Measurements from ENCODE around the gene SULT1B1. TPM values are rescaled to one million over a fixed set of nuclear protein-coding genes. Genes with fewer than 3 reads are reported as not detected.

SULT1B1 gene
- total RNA-seq, 1 donor from 2014 or later = not detected

- H3K4me3 ChIP-seq (ENCODE audit: low read depth, low read length) = no peak overlapping the region
- TF ChIP-seq, protein P1, sequence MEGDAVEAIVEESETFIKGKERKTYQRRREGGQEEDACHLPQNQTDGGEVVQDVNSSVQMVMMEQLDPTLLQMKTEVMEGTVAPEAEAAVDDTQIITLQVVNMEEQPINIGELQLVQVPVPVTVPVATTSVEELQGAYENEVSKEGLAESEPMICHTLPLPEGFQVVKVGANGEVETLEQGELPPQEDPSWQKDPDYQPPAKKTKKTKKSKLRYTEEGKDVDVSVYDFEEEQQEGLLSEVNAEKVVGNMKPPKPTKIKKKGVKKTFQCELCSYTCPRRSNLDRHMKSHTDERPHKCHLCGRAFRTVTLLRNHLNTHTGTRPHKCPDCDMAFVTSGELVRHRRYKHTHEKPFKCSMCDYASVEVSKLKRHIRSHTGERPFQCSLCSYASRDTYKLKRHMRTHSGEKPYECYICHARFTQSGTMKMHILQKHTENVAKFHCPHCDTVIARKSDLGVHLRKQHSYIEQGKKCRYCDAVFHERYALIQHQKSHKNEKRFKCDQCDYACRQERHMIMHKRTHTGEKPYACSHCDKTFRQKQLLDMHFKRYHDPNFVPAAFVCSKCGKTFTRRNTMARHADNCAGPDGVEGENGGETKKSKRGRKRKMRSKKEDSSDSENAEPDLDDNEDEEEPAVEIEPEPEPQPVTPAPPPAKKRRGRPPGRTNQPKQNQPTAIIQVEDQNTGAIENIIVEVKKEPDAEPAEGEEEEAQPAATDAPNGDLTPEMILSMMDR (IDR thresholded peaks at IDR 0.05; ENCODE audit: insufficient read depth, low read length, poor library complexity, severe bottlenecking) = no peak
- DNase-seq (ENCODE audit: low read depth) = no peak
- no peaks in the 10 kb centered on the region for H3K27me3 ChIP-seq (ENCODE audit: control insufficient read depth, insufficient read depth, low read length)
- H3K36me3 ChIP-seq (ENCODE audit: control insufficient read depth, insufficient read depth, low read length) = no peaks in the 10 kb centered on the region
Observed at GRCh38 chr4:69735119-69735518, 25.3 kb downstream of the SULT1B1 start.

GRCh38 chr4:69731847-69732246, 28.6 kb downstream of the SULT1B1 start:
- H3K4me3 ChIP-seq (ENCODE audit: low read depth, low read length) = no peak overlapping the region
- H3K36me3 ChIP-seq (ENCODE audit: control insufficient read depth, insufficient read depth, low read length) = no peaks in the 10 kb centered on the region
- no peaks in the 10 kb centered on the region for H3K27me3 ChIP-seq (ENCODE audit: control insufficient read depth, insufficient read depth, low read length)
- DNase-seq (ENCODE audit: low read depth) = no peak
- TF ChIP-seq, protein P1 (IDR thresholded peaks at IDR 0.05; ENCODE audit: insufficient read depth, low read length, poor library complexity, severe bottlenecking) = no peak

DNA sequence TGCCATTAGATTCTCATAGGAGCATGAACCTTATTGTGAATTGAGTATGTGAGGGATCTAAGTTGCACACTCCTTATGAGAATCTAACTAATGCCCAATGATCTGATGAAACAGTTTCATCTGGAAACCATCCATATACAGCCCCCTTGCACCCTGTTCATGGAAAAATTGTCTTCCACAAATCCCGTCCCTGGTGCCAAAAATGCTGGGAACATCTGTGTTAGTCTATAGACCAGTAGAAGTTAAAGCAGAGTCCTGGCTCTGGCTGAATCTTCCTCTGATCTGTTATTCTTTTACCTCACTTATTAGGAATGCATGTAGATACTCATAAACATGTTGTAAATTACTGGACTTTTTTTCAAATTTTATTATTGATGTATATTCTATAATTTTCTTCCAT, 29.2 kb downstream of the SULT1B1 start:
- TF ChIP-seq, protein P1 (IDR thresholded peaks at IDR 0.05; ENCODE audit: insufficient read depth, low read length, poor library complexity, severe bottlenecking) = no peak
- Histone ChIP-seq H3K4me3 (ENCODE audit: low read depth, low read length) (no peak overlapping the region), H3K36me3 (ENCODE audit: control insufficient read depth, insufficient read depth, low read length) (no peaks in the 10 kb centered on the region), H3K27me3 (ENCODE audit: control insufficient read depth, insufficient read depth, low read length) (no peaks in the 10 kb centered on the region)
- DNase-seq (ENCODE audit: low read depth) = no peak

- no peaks in the 10 kb centered on the region for H3K27me3 ChIP-seq (ENCODE audit: control insufficient read depth, insufficient read depth, low read length)
- no peak overlapping the region for H3K4me3 ChIP-seq (ENCODE audit: low read depth, low read length)
- TF ChIP-seq, protein P1 (IDR thresholded peaks at IDR 0.05; ENCODE audit: insufficient read depth, low read length, poor library complexity, severe bottlenecking) = no peak
- H3K36me3 ChIP-seq (ENCODE audit: control insufficient read depth, insufficient read depth, low read length) = no peaks in the 10 kb centered on the region
- no peak for DNase-seq (ENCODE audit: low read depth)
Observed at GRCh38 chr4:69730002-69730401, 30.4 kb downstream of the SULT1B1 start.

- no peak overlapping the region for H3K4me3 ChIP-seq (ENCODE audit: low read depth, low read length)
- H3K27me3 ChIP-seq (ENCODE audit: control insufficient read depth, insufficient read depth, low read length) = no peaks in the 10 kb centered on the region
- DNase-seq (ENCODE audit: low read depth) = no peak
- no peaks in the 10 kb centered on the region for H3K36me3 ChIP-seq (ENCODE audit: control insufficient read depth, insufficient read depth, low read length)
- TF ChIP-seq, protein P1 (IDR thresholded peaks at IDR 0.05; ENCODE audit: insufficient read depth, low read length, poor library complexity, severe bottlenecking) = no peak
Observed at GRCh38 chr4:69727926-69728325, 32.5 kb downstream of the SULT1B1 start.

DNA sequence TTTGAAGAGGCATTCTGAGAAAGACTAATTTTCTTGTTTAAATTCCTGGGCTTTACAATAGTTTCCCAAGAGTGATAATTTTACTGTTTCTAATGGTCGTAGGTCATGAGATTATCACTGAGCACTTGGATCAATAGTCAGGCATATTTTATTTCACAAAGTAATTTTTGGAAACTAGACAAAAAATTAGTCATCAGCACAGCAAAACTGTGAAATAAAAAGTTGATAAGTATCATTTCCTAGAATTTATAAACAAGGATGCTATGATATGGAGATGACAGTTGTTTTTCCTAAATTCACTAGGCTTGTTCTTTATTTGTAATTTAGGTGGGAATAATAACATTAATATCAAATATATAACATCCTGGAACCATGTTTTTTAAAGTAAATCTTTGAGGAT, 33.0 kb downstream of the SULT1B1 start:
- Histone ChIP-seq H3K4me3 (ENCODE audit: low read depth, low read length) (no peak overlapping the region), H3K27me3 (ENCODE audit: control insufficient read depth, insufficient read depth, low read length) (no peaks in the 10 kb centered on the region), H3K36me3 (ENCODE audit: control insufficient read depth, insufficient read depth, low read length) (no peaks in the 10 kb centered on the region)
- TF ChIP-seq, protein P1 (IDR thresholded peaks at IDR 0.05; ENCODE audit: insufficient read depth, low read length, poor library complexity, severe bottlenecking) = no peak
- DNase-seq (ENCODE audit: low read depth) = no peak
